ENCODE data around the gene MEGF9. TPM values are rescaled to one million over a fixed set of nuclear protein-coding genes. Genes with fewer than 3 reads are reported as not detected.

Gene MEGF9
- total RNA-seq, 1 donor from 2014 or later = 9.0 TPM

DNA sequence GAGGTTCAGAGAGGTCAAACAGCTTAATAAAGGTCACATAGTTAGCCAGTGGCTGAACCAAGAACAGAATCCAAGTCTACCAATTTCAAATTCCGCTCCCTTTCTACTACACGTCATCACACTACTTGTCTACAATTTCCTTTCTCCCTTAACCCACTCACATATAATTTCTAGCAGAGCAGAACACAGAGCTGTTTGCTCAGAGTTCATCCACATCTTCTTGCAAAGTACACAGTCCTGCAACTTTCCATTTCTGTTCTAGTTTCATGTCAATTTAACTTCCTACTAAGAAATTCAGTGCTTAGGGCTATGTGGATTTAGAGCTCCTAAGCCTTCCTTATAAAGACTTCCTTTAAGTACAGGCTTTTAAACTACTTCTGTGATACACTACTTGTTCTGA is 61.3 kb downstream of the MEGF9 start:
- CTCF ChIA-PET = no interaction called here

DNA sequence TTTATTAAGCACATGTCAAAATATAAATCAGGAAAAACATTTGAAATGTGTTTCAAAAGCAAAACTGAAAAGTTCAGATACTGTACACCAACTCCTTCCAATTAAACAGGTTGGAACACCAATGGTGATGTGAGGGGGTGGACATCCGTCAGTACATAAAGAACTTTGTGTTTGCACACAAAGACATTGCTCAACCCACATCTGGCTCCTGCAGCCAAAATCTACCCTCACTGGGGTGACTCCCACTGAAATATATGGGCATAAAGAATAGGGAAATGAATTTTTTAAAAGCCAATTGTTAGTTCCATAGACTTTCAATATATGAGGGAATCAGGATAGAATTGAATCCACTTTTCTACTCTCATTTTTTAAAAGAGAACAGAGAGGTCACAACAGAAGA is 63.9 kb downstream of the MEGF9 start:
- Mint-ChIP-seq H3K4me1 (no peaks in the 10 kb centered on the region), H3K36me3 (ENCODE audit: low read depth) (no peaks in the 10 kb centered on the region), H3K27ac (no peak overlapping the region), H3K4me3 (no peak overlapping the region), H3K9me3 (no peaks in the 10 kb centered on the region), H3K27me3 (no peaks in the 10 kb centered on the region)
- TF ChIP-seq, protein P1, sequence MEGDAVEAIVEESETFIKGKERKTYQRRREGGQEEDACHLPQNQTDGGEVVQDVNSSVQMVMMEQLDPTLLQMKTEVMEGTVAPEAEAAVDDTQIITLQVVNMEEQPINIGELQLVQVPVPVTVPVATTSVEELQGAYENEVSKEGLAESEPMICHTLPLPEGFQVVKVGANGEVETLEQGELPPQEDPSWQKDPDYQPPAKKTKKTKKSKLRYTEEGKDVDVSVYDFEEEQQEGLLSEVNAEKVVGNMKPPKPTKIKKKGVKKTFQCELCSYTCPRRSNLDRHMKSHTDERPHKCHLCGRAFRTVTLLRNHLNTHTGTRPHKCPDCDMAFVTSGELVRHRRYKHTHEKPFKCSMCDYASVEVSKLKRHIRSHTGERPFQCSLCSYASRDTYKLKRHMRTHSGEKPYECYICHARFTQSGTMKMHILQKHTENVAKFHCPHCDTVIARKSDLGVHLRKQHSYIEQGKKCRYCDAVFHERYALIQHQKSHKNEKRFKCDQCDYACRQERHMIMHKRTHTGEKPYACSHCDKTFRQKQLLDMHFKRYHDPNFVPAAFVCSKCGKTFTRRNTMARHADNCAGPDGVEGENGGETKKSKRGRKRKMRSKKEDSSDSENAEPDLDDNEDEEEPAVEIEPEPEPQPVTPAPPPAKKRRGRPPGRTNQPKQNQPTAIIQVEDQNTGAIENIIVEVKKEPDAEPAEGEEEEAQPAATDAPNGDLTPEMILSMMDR (IDR thresholded peaks at IDR 0.05) = no peak
- DNase-seq = no peak
- ChIA-PET CTCF (no interaction called here), POLR2A (no interaction called here)
- ATAC-seq (ENCODE audit: low read depth) = no peak
- intact Hi-C loops (cut with micrococcal nuclease) = no loop called here

More for the DNA sequence above, 61.3 kb downstream of the MEGF9 start:
- Mint-ChIP-seq H3K27me3 (no peaks in the 10 kb centered on the region), H3K4me3 (no peak overlapping the region), H3K4me1 (no peaks in the 10 kb centered on the region), H3K9me3 (no peaks in the 10 kb centered on the region), H3K36me3 (ENCODE audit: low read depth) (peaks cover 4% of the 10 kb centered on the region), H3K27ac (no peak overlapping the region)
- ATAC-seq (ENCODE audit: low read depth) (no peak), DNase-seq (no peak)
- TF ChIP-seq, protein P1 (IDR thresholded peaks at IDR 0.05) = no peak
- intact Hi-C loops (cut with micrococcal nuclease) = no loop called here
- POLR2A ChIA-PET = interaction anchor here (0.6 kb wide), 2 partner anchors 34 to 338 kb away, joined by 5 to 7 read pairs; no protein-coding TSS in a partner anchor

DNA sequence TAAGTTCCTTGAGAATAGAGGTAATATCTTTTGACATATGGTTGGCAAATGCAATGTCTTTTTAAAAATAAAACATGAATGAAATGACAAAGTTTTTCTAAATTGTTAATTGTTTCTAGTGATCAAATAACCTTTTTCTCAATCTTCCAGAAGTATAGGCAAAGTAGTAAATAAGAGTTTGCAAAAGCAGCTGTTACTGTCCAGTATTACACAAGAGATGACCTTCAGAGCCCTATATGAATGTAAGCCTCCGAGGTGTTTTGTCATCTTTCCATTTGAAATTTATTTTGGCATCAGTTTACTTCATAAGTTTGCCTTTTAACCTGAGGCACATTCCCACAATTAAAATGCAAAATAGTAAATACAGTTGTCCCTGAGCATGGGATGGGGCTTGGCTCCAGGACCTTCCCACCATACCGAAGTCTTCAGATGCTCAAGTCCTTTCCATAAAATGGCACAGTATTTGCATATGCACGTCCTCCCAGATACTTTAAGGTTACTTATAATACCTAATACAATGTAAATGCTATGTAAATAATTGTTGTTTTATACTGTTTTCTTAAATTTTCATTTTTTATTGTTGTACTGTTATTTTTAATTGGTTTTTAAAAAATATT is 65.6 kb downstream of the MEGF9 start:
- intact Hi-C loops (cut with micrococcal nuclease) = no loop called here
- DNase-seq (no peak), ATAC-seq (ENCODE audit: low read depth) (no peak)
- no peaks in the 10 kb centered on the region for H3K9me3 Mint-ChIP-seq
- ChIA-PET POLR2A (no interaction called here), CTCF (no interaction called here)
- H3K4me1 Mint-ChIP-seq = no peaks in the 10 kb centered on the region
- H3K27ac Mint-ChIP-seq = no peak overlapping the region
- TF ChIP-seq, protein P1 (IDR thresholded peaks at IDR 0.05) = no peak
- no peak overlapping the region for H3K4me3 Mint-ChIP-seq
- no peaks in the 10 kb centered on the region for H3K27me3 Mint-ChIP-seq
- H3K36me3 Mint-ChIP-seq (ENCODE audit: low read depth) = peaks cover 9% of the 10 kb centered on the region

DNA sequence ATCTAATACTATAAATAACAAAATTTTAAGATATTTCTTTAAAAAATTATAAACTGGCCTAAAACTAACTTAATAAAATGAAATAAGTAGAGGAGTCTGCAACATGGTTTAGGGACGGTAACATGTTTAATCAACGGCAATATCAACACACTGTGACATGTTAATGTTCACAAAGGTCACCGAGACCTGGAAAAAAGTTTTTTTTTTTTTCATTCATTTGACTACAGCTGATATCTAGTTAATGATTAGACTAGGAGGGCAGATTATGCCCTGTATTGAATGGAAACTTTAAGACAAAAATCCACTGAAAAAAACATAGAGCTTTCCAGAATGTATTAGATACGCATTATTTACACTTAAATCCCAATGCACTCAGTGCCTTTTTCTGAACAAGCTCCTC is 67.3 kb downstream of the MEGF9 start:
- ChIA-PET POLR2A (interaction anchor here (0.6 kb wide), 1 partner anchor 27 kb away, joined by 5 read pairs; no protein-coding TSS in a partner anchor), CTCF (no interaction called here)
- H3K9me3 Mint-ChIP-seq = no peaks in the 10 kb centered on the region
- TF ChIP-seq, protein P1 (IDR thresholded peaks at IDR 0.05) = no peak
- intact Hi-C loops (cut with micrococcal nuclease) = no loop called here
- no peak for DNase-seq
- no peaks in the 10 kb centered on the region for H3K27me3 Mint-ChIP-seq
- ATAC-seq (ENCODE audit: low read depth) = no peak
- H3K4me1 Mint-ChIP-seq = no peaks in the 10 kb centered on the region
- H3K27ac Mint-ChIP-seq = no peak overlapping the region
- H3K36me3 Mint-ChIP-seq (ENCODE audit: low read depth) = peaks cover 14% of the 10 kb centered on the region
- H3K4me3 Mint-ChIP-seq = no peak overlapping the region

DNA sequence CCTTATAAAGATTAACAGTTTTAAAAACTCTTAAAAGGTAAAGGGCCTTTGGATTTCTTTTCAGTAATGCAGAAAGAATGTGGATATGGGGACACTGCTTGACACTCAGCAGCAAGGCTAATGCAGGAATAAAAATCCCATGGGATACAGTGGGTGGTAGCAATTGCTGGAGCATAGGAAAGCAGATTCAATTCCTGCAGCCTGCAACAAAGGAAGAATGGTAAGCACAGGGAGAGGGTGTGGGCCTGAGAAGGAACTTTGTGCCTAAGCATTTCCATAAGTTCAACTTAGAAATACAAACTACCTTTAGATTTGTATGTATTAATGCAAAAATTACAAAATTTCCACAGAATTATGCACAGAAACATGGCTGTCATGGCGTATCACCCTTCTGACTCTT is 68.5 kb downstream of the MEGF9 start:
- ChIA-PET POLR2A (no interaction called here), CTCF (no interaction called here)
- DNase-seq (no peak), ATAC-seq (ENCODE audit: low read depth) (no peak)
- Mint-ChIP-seq H3K9me3 (peaks cover 3% of the 10 kb centered on the region), H3K27ac (no peak overlapping the region), H3K4me3 (no peak overlapping the region), H3K36me3 (ENCODE audit: low read depth) (peaks cover 21% of the 10 kb centered on the region), H3K27me3 (no peaks in the 10 kb centered on the region), H3K4me1 (no peaks in the 10 kb centered on the region)
- intact Hi-C loops (cut with micrococcal nuclease) = no loop called here
- TF ChIP-seq, protein P1 (IDR thresholded peaks at IDR 0.05) = no peak

Measured in activated B cell treated with CpG ODN at 0.5 μM for 24 hours (primary cell).